GM23248 (cell line): ENCODE measurements around the gene STARD10.

Source experiments
- EZH2 ChIP-seq: fragments of 200-600 bp; sonication (generic); IDR thresholded peaks from 2 replicates; pipeline ENCODE4 v1.6.1; 2018; ENCODE audit warnings: antibody characterized with exemption, mild to moderate bottlenecking; ENCODE audit not compliant: insufficient read depth, poor library complexity, severe bottlenecking
- EZH2phosphoT487 ChIP-seq: fragments of 200-600 bp; sonication (generic); IDR thresholded peaks from 2 replicates; pipeline ENCODE4 v1.6.1; 2018; ENCODE audit warnings: antibody characterized with exemption, moderate library complexity, mild to moderate bottlenecking, low read depth; ENCODE audit not compliant: insufficient read depth

GRCh38 chr11:72718101-72718501 lies 75.7 kb downstream of the STARD10 start:
- no peak for TF ChIP-seq EZH2
- no peak for TF ChIP-seq EZH2phosphoT487
